Activated CD4-positive, alpha-beta T cell treated with anti-CD3 and anti-CD28 coated beads for 36 hours (primary cell): ENCODE measurements around the gene PHF12. TPM values are rescaled to one million over a fixed set of nuclear protein-coding genes. Genes with fewer than 3 reads are reported as not detected.
"Not testable (repeated sequence)": the region's sequence is repeated elsewhere in the genome, so short reads cannot be mapped to it uniquely, and the experiment has no call there.

ENCODE experiments used
- ATAC-seq: fragments of 200-7000 bp; cut with Tn5 transposase; one replicate; pipeline ENCODE4 v1.10.0; 2021; ENCODE audit warnings: mild to moderate bottlenecking, moderate library complexity
- CTCF ChIA-PET: fragments of 350-600 bp; sonication (Branson Sonifier 250); formaldehyde crosslinking; loops from one replicate; lab custom pipeline; 2021; ENCODE audit warnings: antibody characterized with exemption; lab: Charles Lee
- POLR2A ChIA-PET: fragments of 350-600 bp; sonication (Branson Sonifier 250); formaldehyde crosslinking; loops from one replicate; lab custom pipeline; 2021; ENCODE audit warnings: antibody characterized with exemption, inconsistent platforms; lab: Charles Lee
- DNase-seq: peaks from one replicate; pipeline ENCODE4 v3.0.0-alpha.2; 2020
- H3K27ac Mint-ChIP-seq: one replicate; pipeline ENCODE4 v1.8.0; 2021; ENCODE audit warnings: mixed read lengths
- H3K27me3 Mint-ChIP-seq: one replicate; pipeline ENCODE4 v1.8.0; 2021; ENCODE audit warnings: mixed read lengths
- H3K36me3 Mint-ChIP-seq: one replicate; pipeline ENCODE4 v1.8.0; 2021; ENCODE audit warnings: low read depth, mixed read lengths
- H3K4me1 Mint-ChIP-seq: one replicate; pipeline ENCODE4 v1.8.0; 2021; ENCODE audit warnings: mixed read lengths
- H3K4me3 Mint-ChIP-seq: one replicate; pipeline ENCODE4 v1.8.0; 2021; ENCODE audit warnings: mild to moderate bottlenecking, moderate library complexity, mixed read lengths
- H3K9me3 Mint-ChIP-seq: one replicate; pipeline ENCODE4 v1.8.0; 2021; ENCODE audit warnings: low read depth, mixed read lengths
- intact Hi-C, 2 experiments: fragments of 100-400 bp; cut with DNase I in 1 of 2; cut with micrococcal nuclease in 1 of 2; formaldehyde crosslinking; loops; one replicate each; pipeline versions ENCODE4 v1.14.2 to v1.15.1; 2022 to 2024; cut with DNase I, micrococcal nuclease
- total RNA-seq, 2 experiments: library from RNA; stranded (reverse); gene quantifications; one replicate each; pipeline ENCODE4 v1.2.3, GENCODE V29; 2021

PHF12 gene
- total RNA-seq, 2 experiments from 2014 or later = 48.6 to 52.3 TPM

DNA sequence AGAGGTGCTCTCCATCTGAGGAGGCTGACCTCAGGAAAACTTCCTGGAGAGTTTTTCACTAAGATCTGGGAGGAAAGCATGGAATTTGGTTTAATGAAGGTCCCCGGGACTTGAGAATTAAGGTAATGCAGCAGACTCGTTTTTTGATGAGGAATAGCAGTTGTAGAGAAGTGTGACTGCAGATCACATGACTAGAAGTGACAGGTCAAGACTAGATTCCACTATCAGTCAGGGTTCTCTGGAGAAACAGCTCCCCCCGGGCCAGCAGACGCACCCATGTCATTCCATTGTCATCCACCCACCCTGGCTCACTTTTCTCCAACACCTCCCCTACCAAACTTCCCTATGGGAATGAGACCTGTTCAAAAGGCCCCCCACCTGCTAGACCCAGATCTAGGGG lies 46.5 kb downstream of the PHF12 start:
- Mint-ChIP-seq H3K9me3 (no peaks in the 10 kb centered on the region), H3K4me3 (no peak overlapping the region), H3K27me3 (no peaks in the 10 kb centered on the region), H3K27ac (no peak overlapping the region), H3K36me3 (peaks cover 29% of the 10 kb centered on the region), H3K4me1 (peaks cover 21% of the 10 kb centered on the region)
- intact Hi-C loops = loop anchor here in 1 of 2 experiments (5.0 kb wide), 1 partner anchor 242 kb away; the partner anchor contains the start of genes SDF2 and SUPT6H
- ChIA-PET CTCF (interaction anchor here (0.7 to 4.9 kb wide), 7 partner anchors 13 to 178 kb away, joined by 3 to 25 read pairs (median 4); no protein-coding TSS in a partner anchor), POLR2A (no interaction called here)
- no peak for DNase-seq
- ATAC-seq = no peak

DNA sequence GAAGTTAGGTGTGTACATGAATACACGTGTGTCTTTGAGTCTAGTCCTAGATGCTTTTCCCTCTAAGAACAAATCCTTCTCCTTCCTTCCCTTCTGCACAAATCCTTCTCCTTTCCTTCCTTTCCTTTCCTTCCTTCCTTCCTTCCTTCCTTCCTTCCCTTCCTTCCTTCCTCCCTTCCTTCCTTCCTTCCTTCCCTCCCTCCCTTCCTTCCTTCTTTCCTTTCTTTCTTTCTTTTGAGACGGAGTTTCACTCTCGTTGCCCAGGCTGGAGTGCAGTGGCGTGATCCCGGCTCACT lies 47.8 kb downstream of the PHF12 start:
- POLR2A ChIA-PET, ATAC-seq, H3K27me3 Mint-ChIP-seq, H3K9me3 Mint-ChIP-seq, DNase-seq: not testable (repeated sequence)
- intact Hi-C loops = loop anchor here (1.0 to 5.0 kb wide), 11 partner anchors 49 to 258 kb away; partner anchors contain the start of genes BLTP2 (in 1 of the 2), FAM222B (in 1 of the 2), NEK8 (in 1 of the 2) and RPL23A (in 1 of the 2)
- Mint-ChIP-seq H3K27ac (peak overlapping the region; percentile 6), H3K4me3 (peak overlapping the region; percentile 87), H3K4me1 (peaks cover 31% of the 10 kb centered on the region), H3K36me3 (peaks cover 25% of the 10 kb centered on the region)
- CTCF ChIA-PET = interaction anchor here (0.7 to 2.9 kb wide), 6 partner anchors 10 to 533 kb away, joined by 3 to 13 read pairs (median 4); partner anchors contain the start of gene VTN

DNA sequence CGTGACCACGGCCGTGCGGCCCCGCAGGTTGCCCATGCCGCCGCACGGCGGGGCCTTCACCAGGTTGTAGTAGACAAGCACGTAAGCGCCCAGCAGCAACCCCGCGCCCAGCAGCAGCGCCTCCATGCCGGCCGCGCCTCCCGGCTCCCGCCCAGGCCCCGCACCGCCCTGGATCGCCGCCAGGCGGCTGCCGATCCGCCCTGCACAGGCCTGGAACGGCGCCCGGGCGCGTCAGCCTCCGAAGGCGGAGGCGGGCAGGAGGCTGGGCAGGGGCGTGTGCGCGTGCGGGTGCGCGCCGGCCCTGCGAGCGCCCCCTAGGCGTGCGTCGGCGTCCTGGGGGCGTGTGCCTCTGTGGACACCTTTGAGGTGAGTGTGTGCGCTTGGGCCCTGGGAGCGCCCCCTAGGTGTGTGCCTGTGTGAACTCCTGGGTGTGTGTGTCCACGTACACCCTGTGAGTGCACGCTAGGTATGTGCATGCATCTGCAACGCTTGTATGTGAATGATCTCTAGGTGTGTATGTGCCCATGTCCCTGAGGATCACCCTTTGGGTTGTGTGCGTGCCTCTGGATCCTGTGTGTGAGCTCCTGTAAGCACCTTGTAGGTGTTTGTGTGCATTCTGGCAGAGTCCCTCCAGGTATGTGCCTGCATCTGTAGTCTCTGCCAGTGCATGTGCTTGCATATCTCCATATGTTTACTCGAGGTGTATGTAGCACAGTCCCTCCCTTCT lies 48.3 kb downstream of the PHF12 start, which contains the start of gene DHRS13:
Gene DHRS13 (minus strand): TSS at position 261 of the 727 bp plus-strand sequence. CDS start 135 bp downstream, at position 126.
- DNase-seq (peak; percentile 97), ATAC-seq (peak; percentile 89)
- H3K27ac Mint-ChIP-seq = peak within 1 kb of the TSS; percentile 92
- ChIA-PET CTCF (interaction anchor here (0.6 to 2.9 kb wide), 19 partner anchors 9 to 533 kb away, joined by 3 to 13 read pairs (median 4); partner anchors contain the start of gene VTN), POLR2A (interaction anchor here (1.1 to 1.2 kb wide), 2 partner anchors 8 to 139 kb away, joined by 4 read pairs; no protein-coding TSS in a partner anchor)
- intact Hi-C loops = loop anchor here (1.0 to 5.0 kb wide), 11 partner anchors 49 to 258 kb away; partner anchors contain the start of genes BLTP2 (in 1 of the 2), FAM222B (in 1 of the 2), NEK8 (in 1 of the 2) and RPL23A (in 1 of the 2)
- no peaks in the 10 kb centered on the region for H3K9me3 Mint-ChIP-seq
- peaks cover 34% of the 10 kb centered on the region for H3K4me1 Mint-ChIP-seq
- peaks cover 29% of the 10 kb centered on the region for H3K36me3 Mint-ChIP-seq
- H3K27me3 Mint-ChIP-seq = no peaks in the 10 kb centered on the region
- peak within 1 kb of the TSS; percentile 87 for H3K4me3 Mint-ChIP-seq

DNA sequence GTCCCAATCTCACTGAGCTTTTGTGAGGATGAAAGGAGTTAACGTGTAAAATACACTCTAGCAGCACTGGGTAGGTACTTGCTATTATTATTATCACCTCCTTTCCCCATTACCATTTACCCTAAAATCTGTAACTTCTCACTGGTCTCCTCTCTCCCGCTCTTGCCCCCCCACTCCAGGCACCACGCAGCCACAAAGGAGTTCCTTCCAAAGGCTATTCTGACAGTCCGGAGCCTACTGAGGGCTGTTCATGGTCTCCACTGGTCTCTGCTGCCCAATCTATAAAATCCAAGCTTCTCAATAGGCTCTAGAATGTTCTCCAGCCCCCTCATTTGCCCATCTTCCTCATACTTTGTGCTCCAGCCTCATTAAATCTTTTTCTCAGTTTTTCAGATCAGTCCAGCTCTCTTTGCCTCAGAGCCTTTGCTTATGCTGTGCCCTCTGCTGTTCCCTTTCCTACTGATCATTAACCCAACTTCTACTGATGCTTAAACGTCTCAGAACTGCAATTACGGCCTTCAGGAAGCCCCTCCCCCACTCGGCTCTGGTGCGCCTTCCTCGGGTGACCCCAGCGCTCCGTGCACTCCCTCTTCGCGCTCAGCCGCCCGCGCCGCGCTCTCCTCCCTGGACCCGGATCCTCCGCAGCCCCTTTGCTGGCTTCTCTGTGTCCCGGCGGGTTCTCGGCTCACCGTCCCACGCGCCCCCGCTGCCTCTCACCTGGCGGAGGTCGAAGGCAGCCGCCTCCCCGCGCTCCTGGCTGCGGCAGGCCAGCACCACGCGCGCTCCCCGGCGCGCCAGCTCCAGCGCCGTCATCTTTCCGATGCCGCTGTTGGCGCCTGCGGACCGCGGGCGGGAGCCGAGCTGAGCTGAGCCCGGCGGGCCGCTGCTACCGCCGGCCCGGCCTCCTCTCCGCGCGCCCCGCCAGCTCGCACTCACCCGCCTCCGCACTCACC lies 49.2 kb downstream of the PHF12 start:
- peaks cover 39% of the 10 kb centered on the region for H3K4me1 Mint-ChIP-seq
- ATAC-seq (peak; percentile 35), DNase-seq (peak; percentile 74)
- peak overlapping the region; percentile 92 for H3K27ac Mint-ChIP-seq
- ChIA-PET POLR2A (interaction anchor here (1.1 to 1.2 kb wide), 2 partner anchors 9 to 139 kb away, joined by 4 read pairs; no protein-coding TSS in a partner anchor), CTCF (interaction anchor here (0.6 to 2.9 kb wide), 26 partner anchors 10 to 241 kb away, joined by 3 to 13 read pairs (median 3); partner anchors contain the start of gene FAM222B)
- H3K27me3 Mint-ChIP-seq = no peaks in the 10 kb centered on the region
- H3K36me3 Mint-ChIP-seq = peaks cover 31% of the 10 kb centered on the region
- no peaks in the 10 kb centered on the region for H3K9me3 Mint-ChIP-seq
- intact Hi-C loops = loop anchor here in 1 of 2 experiments (5.0 kb wide), 1 partner anchor 240 kb away; the partner anchor contains the start of genes SDF2 and SUPT6H
- H3K4me3 Mint-ChIP-seq = peak overlapping the region; percentile 87

DNA sequence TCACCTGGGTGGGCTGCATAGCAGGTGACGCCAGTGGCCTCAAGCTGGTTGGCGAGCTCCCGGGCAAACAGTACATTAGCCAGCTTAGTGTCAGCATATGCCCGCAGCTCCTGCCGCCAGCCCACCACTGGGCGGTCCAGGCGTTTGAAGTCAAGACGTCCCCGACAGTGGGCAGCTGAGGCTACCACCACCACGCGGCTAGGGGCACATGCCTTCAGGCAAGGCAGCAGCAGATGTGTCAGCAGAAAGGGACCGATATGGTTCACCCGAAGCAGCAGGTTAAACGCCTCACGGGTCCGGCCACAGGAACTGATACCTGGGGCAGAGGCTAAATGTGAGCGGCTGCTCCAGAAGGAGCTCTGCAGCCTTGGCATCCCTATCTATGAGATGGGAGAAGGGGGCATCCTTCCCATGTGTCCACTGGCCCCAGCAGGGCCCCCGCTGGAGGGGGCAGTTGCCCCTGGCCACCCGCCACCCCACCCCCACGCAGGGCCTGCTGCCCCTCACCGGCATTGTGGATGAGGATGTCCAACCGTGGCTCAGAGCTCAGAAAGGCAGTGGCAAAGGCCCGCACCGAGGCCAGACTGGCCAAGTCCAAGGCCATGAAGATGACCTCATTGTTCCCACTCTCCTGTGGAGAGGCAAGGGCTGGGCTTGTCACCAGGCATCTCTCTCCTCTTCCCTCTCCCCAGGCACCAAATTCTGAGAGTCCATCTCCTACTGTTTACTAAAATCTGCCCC lies 50.2 kb downstream of the PHF12 start:
- ATAC-seq = no peak
- no peak for DNase-seq
- H3K4me3 Mint-ChIP-seq = peak overlapping the region; percentile 87
- intact Hi-C loops = loop anchor here in 1 of 2 experiments (5.0 kb wide), 1 partner anchor 239 kb away; the partner anchor contains the start of genes SDF2 and SUPT6H
- ChIA-PET POLR2A (no interaction called here), CTCF (interaction anchor here (0.7 to 2.9 kb wide), 14 partner anchors 9 to 227 kb away, joined by 3 to 13 read pairs (median 3); partner anchors contain the start of gene FAM222B)
- H3K27me3 Mint-ChIP-seq = no peaks in the 10 kb centered on the region
- H3K4me1 Mint-ChIP-seq = peaks cover 45% of the 10 kb centered on the region
- H3K36me3 Mint-ChIP-seq = peaks cover 30% of the 10 kb centered on the region
- peak overlapping the region; percentile 92 for H3K27ac Mint-ChIP-seq
- H3K9me3 Mint-ChIP-seq = no peaks in the 10 kb centered on the region

DNA sequence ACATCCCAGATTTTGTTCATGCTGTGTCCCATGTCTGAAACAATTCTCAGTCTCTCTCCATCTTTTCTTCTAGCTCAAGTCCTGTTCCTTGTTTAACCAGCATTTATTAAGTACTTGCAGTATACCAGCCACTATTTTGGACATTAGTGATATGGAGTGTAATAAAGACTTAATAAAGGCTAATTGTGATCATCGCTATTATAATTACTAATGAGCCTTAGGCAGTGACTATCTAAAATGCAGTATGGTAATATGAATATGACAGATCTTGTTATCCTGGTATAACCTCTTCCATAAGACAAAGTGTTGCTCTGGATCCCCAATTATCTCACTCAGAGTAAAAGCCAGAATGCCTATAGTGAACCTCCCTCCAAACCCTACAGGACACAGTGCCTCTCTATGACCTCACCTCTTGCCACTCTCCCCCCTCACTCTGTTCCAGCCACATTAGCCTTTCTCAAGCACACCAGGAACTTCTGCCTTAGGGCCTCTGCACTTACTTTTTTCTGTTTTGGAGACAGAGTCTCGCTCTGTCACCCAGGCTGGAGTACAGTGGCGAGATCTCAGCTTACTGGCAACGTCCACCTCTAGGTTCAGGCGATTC lies 52.0 kb downstream of the PHF12 start:
- Mint-ChIP-seq H3K9me3 (no peaks in the 10 kb centered on the region), H3K4me3 (no peak overlapping the region), H3K4me1 (peaks cover 57% of the 10 kb centered on the region), H3K27me3 (no peaks in the 10 kb centered on the region), H3K27ac (no peak overlapping the region), H3K36me3 (peaks cover 31% of the 10 kb centered on the region)
- ATAC-seq (no peak), DNase-seq (no peak)
- intact Hi-C loops = no loop called here
- CTCF ChIA-PET = interaction anchor here (0.7 to 2.5 kb wide), 11 partner anchors 9 to 172 kb away, joined by 3 to 12 read pairs (median 5); partner anchors contain the start of genes FAM222B and NEK8
- POLR2A ChIA-PET = interaction anchor here (0.6 to 1.1 kb wide), 2 partner anchors 81 to 171 kb away, joined by 4 to 5 read pairs; partner anchors contain the start of gene NEK8

DNA sequence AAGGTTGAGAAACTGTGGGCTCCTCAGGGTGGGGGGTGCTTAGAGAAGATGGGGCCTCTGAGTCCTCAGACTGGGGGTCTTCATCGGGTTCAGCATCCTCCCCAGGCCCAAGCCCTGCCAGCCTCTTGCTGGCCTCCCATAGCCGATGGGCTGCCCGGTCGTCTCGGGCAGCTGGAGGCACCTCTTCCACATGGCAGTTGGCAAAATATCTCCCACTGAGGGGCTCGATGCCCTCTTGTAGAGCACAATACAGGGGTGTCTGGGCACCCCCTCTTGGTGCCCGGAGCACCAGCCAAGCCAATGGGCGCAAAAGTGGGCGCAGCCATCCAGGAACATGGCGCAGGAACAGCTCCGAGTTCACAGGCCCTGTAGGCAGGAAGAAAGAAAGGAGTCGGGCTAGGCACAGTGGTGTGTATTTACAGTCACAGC lies 52.8 kb downstream of the PHF12 start:
- intact Hi-C loops = no loop called here
- H3K27ac Mint-ChIP-seq = no peak overlapping the region
- peaks cover 65% of the 10 kb centered on the region for H3K4me1 Mint-ChIP-seq

DNA sequence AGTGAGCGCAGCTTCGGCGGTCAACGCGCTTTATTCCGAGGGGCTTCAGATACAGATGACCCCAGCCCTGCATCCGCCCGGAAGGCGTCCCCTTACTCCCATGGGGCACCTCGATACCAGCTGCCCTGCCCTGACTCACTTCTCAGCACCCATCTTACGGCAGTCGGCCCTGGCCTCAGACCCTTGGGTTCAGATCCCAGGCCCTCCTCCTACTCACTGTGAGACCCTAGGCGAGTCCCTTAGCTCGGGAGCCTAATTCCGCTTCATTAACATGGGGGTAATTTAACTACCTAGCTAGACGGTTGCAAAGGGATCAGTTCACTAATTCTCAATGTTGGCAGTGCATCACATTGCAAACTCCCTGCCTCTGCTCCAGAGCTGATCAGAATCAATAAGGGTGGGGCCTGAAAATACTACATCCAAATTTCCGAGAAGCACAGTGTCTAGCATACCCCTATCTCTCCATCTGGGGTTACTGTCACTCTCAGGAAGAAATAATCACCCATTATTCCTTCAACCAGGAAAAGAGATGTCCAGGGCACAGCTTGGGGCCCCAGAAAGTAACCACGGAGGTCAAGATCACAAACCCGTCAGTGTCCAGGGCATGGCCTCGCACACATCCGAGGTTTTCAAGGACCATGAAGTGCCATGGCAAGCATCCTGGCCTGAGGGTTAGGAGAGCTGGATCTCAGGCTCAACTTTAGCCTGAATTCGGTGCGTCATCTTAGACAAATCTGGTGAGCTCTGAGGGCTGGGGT lies 53.4 kb downstream of the PHF12 start:
- DNase-seq (peak; percentile 61), ATAC-seq (peak; percentile 18)
- Mint-ChIP-seq H3K27ac (peak overlapping the region; percentile 93), H3K27me3 (no peaks in the 10 kb centered on the region), H3K4me1 (peaks cover 68% of the 10 kb centered on the region), H3K4me3 (peak overlapping the region; percentile 93), H3K9me3 (no peaks in the 10 kb centered on the region), H3K36me3 (peaks cover 35% of the 10 kb centered on the region)
- intact Hi-C loops = loop anchor here (1.0 to 2.0 kb wide), 4 partner anchors 43 to 241 kb away; partner anchors contain the start of gene ERAL1 (in 1 of the 2)
- POLR2A ChIA-PET = interaction anchor here (0.6 to 1.1 kb wide), 3 partner anchors 46 to 170 kb away, joined by 4 to 5 read pairs (median 4); partner anchors contain the start of gene NEK8
- CTCF ChIA-PET = interaction anchor here (0.5 to 2.5 kb wide), 20 partner anchors 10 to 1427 kb away, joined by 3 to 12 read pairs (median 4); partner anchors contain the start of genes FAM222B and NEK8

More for the DNA sequence above, 52.8 kb downstream of the PHF12 start:
- no peaks in the 10 kb centered on the region for H3K27me3 Mint-ChIP-seq
- ChIA-PET CTCF (interaction anchor here (0.5 to 2.5 kb wide), 19 partner anchors 9 to 171 kb away, joined by 3 to 12 read pairs (median 4); partner anchors contain the start of genes FAM222B and NEK8), POLR2A (interaction anchor here (0.7 to 1.1 kb wide), 2 partner anchors 170 to 807 kb away, joined by 4 to 5 read pairs; partner anchors contain the start of gene NEK8)
- H3K9me3 Mint-ChIP-seq = no peaks in the 10 kb centered on the region
- H3K4me3 Mint-ChIP-seq = no peak overlapping the region
- no peak for DNase-seq
- H3K36me3 Mint-ChIP-seq = peaks cover 31% of the 10 kb centered on the region
- ATAC-seq = no peak
